DND-41 (cell line): Measurements from ENCODE around the gene SIN3A.

Source experiments
- ATAC-seq: fragments of 200-7000 bp; cut with Tn5 transposase; 3 replicates; pipeline ENCODE4 v1.9.1; 2021; ENCODE audit warnings: low read depth; ENCODE audit not compliant: insufficient read depth
- DNase-seq: peaks from one replicate; pipeline ENCODE4 v3.0.0-alpha.2; 2020
- H2AFZ ChIP-seq: 2 replicates; pipeline ENCODE4 v1.6.0; 2012; ENCODE audit warnings: low read depth, low read length
- H3K27ac ChIP-seq: 2 replicates; pipeline ENCODE4 v1.5.1; 2012; ENCODE audit warnings: low read length, inconsistent platforms
- H3K27me3 ChIP-seq: fragments of 200-600 bp; sonication (generic); 2 replicates; pipeline ENCODE4 v1.6.0; 2012; ENCODE audit warnings: low read length, mild to moderate bottlenecking, inconsistent platforms; ENCODE audit not compliant: insufficient read depth, poor library complexity
- H3K36me3 ChIP-seq: 2 replicates; pipeline ENCODE4 v1.5.1; 2012; ENCODE audit warnings: low read length, inconsistent platforms; ENCODE audit not compliant: insufficient read depth
- H3K4me1 ChIP-seq: 2 replicates; pipeline ENCODE4 v1.5.1; 2012; ENCODE audit warnings: mild to moderate bottlenecking, low read length; ENCODE audit not compliant: insufficient read depth
- H3K4me2 ChIP-seq: 2 replicates; pipeline ENCODE4 v1.6.0; 2012; ENCODE audit warnings: mild to moderate bottlenecking, moderate library complexity, low read length, inconsistent platforms; ENCODE audit not compliant: insufficient read depth
- H3K4me3 ChIP-seq, 2 experiments: fragments of 200-600 bp in 1 of 2; shearing (Covaris generic) in 1 of 2; 2 replicates each; pipeline ENCODE4 v1.5.1; 2012 to 2016; ENCODE audit warnings: inconsistent platforms in 2 of 2, low read length in 2 of 2, mild to moderate bottlenecking in 2 of 2, low read depth in 1 of 2, moderate library complexity in 1 of 2
- H3K79me2 ChIP-seq: 2 replicates; pipeline ENCODE4 v1.6.0; 2012; ENCODE audit warnings: low read length, inconsistent platforms; ENCODE audit not compliant: insufficient read depth
- H3K9ac ChIP-seq: 2 replicates; pipeline ENCODE4 v1.6.0; 2012; ENCODE audit warnings: low read depth, mild to moderate bottlenecking, inconsistent platforms, low read length, moderate library complexity
- H3K9me3 ChIP-seq: 2 replicates; pipeline ENCODE4 v1.5.1; 2012; ENCODE audit warnings: low read length, moderate library complexity, mild to moderate bottlenecking, inconsistent platforms; ENCODE audit not compliant: insufficient read depth, severe bottlenecking
- H4K20me1 ChIP-seq: 2 replicates; pipeline ENCODE4 v1.6.0; 2012; ENCODE audit warnings: low read length; ENCODE audit not compliant: insufficient read depth
- EZH2 ChIP-seq: IDR thresholded peaks from 3 replicates; pipeline ENCODE4 v1.6.1; 2012; ENCODE audit warnings: borderline replicate concordance, low read depth, mild to moderate bottlenecking, moderate library complexity, low read length, inconsistent platforms; ENCODE audit not compliant: severe bottlenecking
- TF ChIP-seq, protein P1 (sequence below): IDR thresholded peaks from 2 replicates; pipeline ENCODE4 v1.5.1; 2012; ENCODE audit warnings: borderline replicate concordance, low read length, moderate library complexity, mild to moderate bottlenecking; ENCODE audit not compliant: poor library complexity, severe bottlenecking; ENCODE audit errors: extremely low read depth

Gene SIN3A

GRCh38 chr15:75325922-75326321 is 125.6 kb downstream of the SIN3A start:
- DNase-seq (no peak), ATAC-seq (no peak)
- TF ChIP-seq EZH2, result no peak
- TF ChIP-seq, protein P1, sequence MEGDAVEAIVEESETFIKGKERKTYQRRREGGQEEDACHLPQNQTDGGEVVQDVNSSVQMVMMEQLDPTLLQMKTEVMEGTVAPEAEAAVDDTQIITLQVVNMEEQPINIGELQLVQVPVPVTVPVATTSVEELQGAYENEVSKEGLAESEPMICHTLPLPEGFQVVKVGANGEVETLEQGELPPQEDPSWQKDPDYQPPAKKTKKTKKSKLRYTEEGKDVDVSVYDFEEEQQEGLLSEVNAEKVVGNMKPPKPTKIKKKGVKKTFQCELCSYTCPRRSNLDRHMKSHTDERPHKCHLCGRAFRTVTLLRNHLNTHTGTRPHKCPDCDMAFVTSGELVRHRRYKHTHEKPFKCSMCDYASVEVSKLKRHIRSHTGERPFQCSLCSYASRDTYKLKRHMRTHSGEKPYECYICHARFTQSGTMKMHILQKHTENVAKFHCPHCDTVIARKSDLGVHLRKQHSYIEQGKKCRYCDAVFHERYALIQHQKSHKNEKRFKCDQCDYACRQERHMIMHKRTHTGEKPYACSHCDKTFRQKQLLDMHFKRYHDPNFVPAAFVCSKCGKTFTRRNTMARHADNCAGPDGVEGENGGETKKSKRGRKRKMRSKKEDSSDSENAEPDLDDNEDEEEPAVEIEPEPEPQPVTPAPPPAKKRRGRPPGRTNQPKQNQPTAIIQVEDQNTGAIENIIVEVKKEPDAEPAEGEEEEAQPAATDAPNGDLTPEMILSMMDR, result no peak
- no peaks in the 10 kb centered on the region for H3K36me3 ChIP-seq
- no peaks in the 10 kb centered on the region for H3K4me1 ChIP-seq
- H3K27me3 ChIP-seq, result no peaks in the 10 kb centered on the region
- no peak overlapping the region for H3K9ac ChIP-seq
- no peak overlapping the region for H3K4me2 ChIP-seq
- no peaks in the 10 kb centered on the region for H3K79me2 ChIP-seq
- H3K9me3 ChIP-seq, result no peaks in the 10 kb centered on the region
- H4K20me1 ChIP-seq, result no peaks in the 10 kb centered on the region
- H3K27ac ChIP-seq, result no peak overlapping the region
- H2AFZ ChIP-seq, result no peak overlapping the region
- no peak overlapping the region for H3K4me3 ChIP-seq

DNA sequence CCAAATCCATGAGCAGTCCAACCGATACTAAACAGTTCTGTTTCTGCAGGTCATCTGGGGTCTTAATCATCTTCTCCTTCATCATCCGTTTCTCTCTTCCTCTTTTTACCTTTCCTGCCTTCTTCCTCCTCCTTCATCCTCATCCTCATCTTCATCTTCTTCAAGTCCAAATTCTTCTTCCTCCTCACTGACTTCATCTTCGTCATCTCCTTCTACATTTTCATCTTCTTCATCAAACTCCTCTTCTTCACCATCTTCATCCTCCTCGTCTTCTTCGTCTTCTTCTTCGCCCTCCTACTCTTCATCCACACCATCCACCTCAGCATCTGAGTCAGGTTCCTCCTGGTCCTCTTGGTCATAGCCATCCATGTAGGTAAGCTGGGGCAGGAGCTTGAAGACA is 129.8 kb downstream of the SIN3A start:
- ATAC-seq (no peak), DNase-seq (no peak)
- no peaks in the 10 kb centered on the region for H3K79me2 ChIP-seq
- no peak overlapping the region for H3K4me2 ChIP-seq
- no peaks in the 10 kb centered on the region for H3K36me3 ChIP-seq
- no peak overlapping the region for H3K27ac ChIP-seq
- no peaks in the 10 kb centered on the region for H3K27me3 ChIP-seq
- no peaks in the 10 kb centered on the region for H3K4me1 ChIP-seq
- TF ChIP-seq, protein P1, result no peak
- no peak for TF ChIP-seq EZH2
- no peaks in the 10 kb centered on the region for H4K20me1 ChIP-seq
- no peak overlapping the region for H2AFZ ChIP-seq
- H3K9me3 ChIP-seq, result no peaks in the 10 kb centered on the region
- H3K9ac ChIP-seq, result no peak overlapping the region
- H3K4me3 ChIP-seq, result no peak overlapping the region
